Activated CD4-positive, CD25-positive, alpha-beta regulatory T cell (primary cell): ENCODE results near the gene KHDC3L.

Experiments used
- DNase-seq, 4 experiments: peaks; one replicate each; lab custom pipeline; 2025; lab: John Stamatoyannopoulos, UW

The KHDC3L gene

GRCh38 chr6:73362358-73362757 lies at the start of gene KHDC3L:
TSS of gene KHDC3L (plus strand) at chr6:73362658. CDS start at chr6:73362730, 72 bp downstream.
- DNase-seq: no peak

- no peak for DNase-seq
Observed at GRCh38 chr6:73314577-73315492, 47.6 kb upstream of the KHDC3L start.

GRCh38 chr6:73323323-73323722 lies 39.1 kb upstream of the KHDC3L start:
- DNase-seq: no peak

- no peak for DNase-seq
Observed at GRCh38 chr6:73325656-73326055, 36.8 kb upstream of the KHDC3L start.

- DNase-seq: no peak
Observed at GRCh38 chr6:73328790-73329189, 33.7 kb upstream of the KHDC3L start.

GRCh38 chr6:73329201-73329600 lies 33.3 kb upstream of the KHDC3L start:
- no peak for DNase-seq

- DNase-seq: no peak
Observed at GRCh38 chr6:73339340-73339739, 23.1 kb upstream of the KHDC3L start.

GRCh38 chr6:73340048-73340447 lies 22.4 kb upstream of the KHDC3L start:
- DNase-seq: no peak

GRCh38 chr6:73341335-73341734 lies 21.1 kb upstream of the KHDC3L start:
- DNase-seq: no peak

GRCh38 chr6:73342174-73342573 lies 20.3 kb upstream of the KHDC3L start:
- no peak for DNase-seq

GRCh38 chr6:73343164-73343563 lies 19.3 kb upstream of the KHDC3L start:
- no peak for DNase-seq

- DNase-seq: no peak
Observed at GRCh38 chr6:73348550-73349204, 13.8 kb upstream of the KHDC3L start.

GRCh38 chr6:73349311-73349710 lies 13.1 kb upstream of the KHDC3L start:
- no peak for DNase-seq

GRCh38 chr6:73353636-73354593 lies 8.5 kb upstream of the KHDC3L start, which contains the start of gene DPPA5:
TSS of gene DPPA5 (minus strand) at chr6:73354276. CDS start at chr6:73354225, 51 bp downstream.
- DNase-seq: no peak

GRCh38 chr6:73362869-73363536 lies 545 bp downstream of the KHDC3L start:
- no peak for DNase-seq

GRCh38 chr6:73363537-73363875 lies 1.0 kb downstream of the KHDC3L start:
- no peak for DNase-seq

GRCh38 chr6:73364121-73364520 lies 1.7 kb downstream of the KHDC3L start:
- no peak for DNase-seq

- no peak for DNase-seq
Observed at GRCh38 chr6:73364549-73364948, 2.1 kb downstream of the KHDC3L start.

GRCh38 chr6:73367761-73368355 lies 5.4 kb downstream of the KHDC3L start:
- no peak for DNase-seq

GRCh38 chr6:73368675-73369074 lies 6.2 kb downstream of the KHDC3L start:
- DNase-seq: no peak

- DNase-seq: no peak
Observed at GRCh38 chr6:73369157-73369556, 6.7 kb downstream of the KHDC3L start.
